Measurements from ENCODE around the gene CNTNAP5.

Gene CNTNAP5

GRCh38 chr2:124713969-124714368, 688.9 kb downstream of the CNTNAP5 start:
- no peak for DNase-seq

- DNase-seq, result no peak
These were observed 700.1 kb downstream of the CNTNAP5 start for GRCh38 chr2:124725187-124725586.

DNA sequence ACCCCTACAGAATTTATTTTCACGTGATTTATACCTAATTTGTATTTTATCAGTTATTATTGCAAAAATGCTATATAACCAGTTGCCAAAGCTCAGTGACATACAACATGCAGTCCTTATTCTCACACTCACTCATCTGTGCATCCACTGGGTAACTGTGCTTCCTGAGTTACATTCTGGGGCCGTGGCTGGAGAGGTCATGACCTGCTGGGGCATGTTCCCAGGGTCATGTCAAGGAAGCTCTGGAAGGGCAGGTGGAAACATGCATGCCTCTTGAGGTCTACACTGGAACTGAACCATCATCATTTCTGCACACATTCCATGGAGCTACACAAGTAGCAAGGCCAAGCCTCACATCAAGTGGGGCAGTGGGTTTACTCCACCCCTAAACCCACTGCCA, 715.5 kb downstream of the CNTNAP5 start:
- DNase-seq, result no peak

DNA sequence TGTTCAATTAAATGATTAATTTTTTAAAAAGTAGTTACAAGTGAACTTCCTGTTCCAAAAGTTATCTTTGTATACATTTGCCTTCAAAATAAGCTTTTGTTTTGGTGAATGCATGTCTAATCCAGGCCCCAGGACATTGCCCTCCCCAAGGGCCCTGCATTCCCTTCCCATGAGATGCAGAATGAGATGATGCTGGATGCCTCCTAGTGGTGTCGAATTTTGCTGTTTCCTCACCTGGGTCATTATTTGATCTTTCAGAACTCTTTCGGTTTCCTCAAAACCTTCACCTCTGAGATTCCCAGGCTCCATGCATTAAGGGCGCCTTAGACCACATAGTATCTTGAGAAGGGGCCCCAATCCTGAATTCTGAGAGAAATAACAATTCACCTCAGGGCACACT, 728.8 kb downstream of the CNTNAP5 start:
- DNase-seq, result no peak

GRCh38 chr2:124755386-124755785, 730.3 kb downstream of the CNTNAP5 start:
- DNase-seq, result no peak

GRCh38 chr2:124756048-124756447, 731.0 kb downstream of the CNTNAP5 start:
- DNase-seq, result no peak

DNA sequence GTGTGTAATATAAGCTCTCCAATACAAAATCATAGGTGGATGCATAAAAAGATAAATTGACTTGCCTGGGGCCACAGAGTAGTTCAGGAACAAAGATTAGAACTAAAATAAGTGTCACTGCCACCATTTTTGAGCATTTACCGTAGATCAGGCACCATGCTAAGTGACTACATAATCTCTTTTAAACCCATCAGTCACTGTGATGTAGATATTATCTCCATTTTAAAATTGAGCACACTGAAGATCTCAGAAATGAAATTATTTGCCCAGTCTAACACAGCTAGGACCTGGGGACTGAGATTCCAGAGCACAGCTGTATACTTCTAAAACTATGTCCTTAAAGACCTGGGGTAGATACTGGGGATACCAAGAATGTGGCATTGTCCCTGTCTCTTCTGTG, 737.3 kb downstream of the CNTNAP5 start:
- DNase-seq, result no peak

DNA sequence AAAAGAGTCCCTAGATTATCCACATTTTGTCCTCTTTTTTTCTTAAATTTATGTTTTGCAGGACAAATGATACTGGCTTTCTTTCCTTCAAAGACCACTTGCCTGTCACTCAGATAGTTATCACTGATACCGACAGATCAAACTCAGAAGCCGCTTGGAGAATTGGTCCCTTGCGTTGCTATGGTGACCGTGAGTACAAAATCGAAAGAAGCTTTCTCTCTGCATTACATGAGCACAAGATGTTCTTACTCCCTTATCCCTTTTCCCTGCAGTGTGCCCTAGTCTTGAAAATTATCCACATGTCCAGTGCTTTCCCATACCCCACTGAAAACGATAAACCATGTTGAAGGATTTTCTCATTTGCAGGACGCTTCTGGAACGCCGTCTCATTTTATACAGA, 738.5 kb downstream of the CNTNAP5 start:
- no peak for DNase-seq

- no peak for DNase-seq
These were observed 749.7 kb downstream of the CNTNAP5 start for GRCh38 chr2:124774781-124775180.

- DNase-seq, result no peak
These were observed 751.2 kb downstream of the CNTNAP5 start for GRCh38 chr2:124776332-124776731.

- DNase-seq, result no peak
These were observed 753.0 kb downstream of the CNTNAP5 start for GRCh38 chr2:124778076-124778475.

DNA sequence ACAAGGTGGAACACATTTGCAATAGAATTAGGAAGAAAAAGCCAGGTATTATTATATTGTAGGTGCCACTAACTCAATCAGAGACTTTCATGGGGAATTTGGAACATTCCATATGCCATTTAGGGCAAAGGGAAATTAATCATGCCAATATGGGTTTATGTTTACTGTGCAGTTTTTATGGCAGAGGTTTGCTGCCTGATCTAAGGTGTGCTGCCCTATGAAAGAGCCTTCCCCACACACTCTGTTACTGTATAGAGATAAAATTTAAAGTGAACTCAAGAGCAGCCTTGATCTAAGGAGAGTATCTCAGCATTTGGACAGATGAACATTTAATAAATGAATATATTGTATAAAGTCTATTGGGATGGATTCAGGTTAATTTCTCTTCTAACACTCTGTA, 771.6 kb downstream of the CNTNAP5 start:
- no peak for DNase-seq

- DNase-seq, result no peak
These were observed 772.0 kb downstream of the CNTNAP5 start for GRCh38 chr2:124797049-124797448.

DNA sequence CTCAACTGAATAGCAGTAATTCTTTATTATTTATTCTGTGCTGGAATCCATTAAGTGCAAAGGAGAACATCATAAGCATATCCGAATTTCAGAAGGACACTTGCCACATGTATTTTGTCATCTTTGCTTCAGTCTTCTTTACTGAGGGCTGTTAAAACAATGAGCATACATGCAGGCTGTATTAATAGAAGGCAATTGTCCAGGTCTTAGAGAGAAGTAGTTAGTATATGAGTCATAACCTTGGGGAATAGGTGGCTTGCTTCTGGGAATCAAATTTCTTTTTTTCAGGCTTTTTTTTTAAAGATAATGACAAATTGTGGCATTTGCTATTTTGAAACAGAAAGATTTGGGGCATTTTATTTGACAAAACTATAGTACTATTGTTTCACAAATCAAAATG, 773.5 kb downstream of the CNTNAP5 start:
- DNase-seq, result no peak

DNA sequence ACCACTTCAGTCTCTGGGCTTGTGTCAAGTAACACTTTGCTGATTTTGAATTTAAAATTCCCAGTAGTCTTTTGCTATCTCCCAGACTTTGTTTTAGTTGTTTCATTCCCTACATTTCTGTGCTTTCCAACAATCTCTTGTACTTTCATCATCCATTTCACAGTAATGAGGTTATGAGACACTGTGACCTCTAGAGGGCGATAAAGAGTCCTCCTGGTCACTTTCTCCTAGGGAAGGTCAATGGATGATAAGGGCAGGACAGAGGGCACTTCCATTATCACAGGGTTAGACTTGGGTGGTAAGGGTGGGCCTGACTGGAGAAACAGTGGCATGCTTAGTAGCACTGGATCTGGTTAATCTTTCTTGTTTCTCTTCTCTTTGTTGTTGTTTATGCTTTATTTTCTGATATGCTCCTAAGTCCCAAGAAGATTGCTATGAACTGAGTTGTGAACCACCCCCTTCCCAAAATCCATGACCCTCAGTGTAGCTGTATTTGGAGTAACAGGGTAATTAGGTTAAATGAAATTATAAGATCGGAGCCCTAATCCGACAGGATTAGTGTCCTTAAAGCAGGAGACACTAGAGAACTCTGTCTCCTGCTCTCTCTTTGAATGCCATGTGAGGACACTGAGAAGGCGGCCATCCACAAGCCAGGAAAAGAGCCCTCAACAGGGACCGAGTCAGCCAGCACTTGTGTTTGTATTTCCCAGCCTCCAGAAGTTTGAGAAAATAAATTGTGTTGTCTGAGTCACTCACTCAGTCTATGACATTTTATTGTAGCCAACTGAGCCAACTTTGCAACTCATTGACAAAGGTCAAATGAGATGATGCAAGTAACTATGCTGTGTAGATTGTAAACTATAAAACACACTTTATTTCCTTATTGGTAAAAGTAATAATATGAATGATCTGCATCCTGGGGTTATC, 779.2 kb downstream of the CNTNAP5 start:
- DNase-seq, result peak; percentile 76

- no peak for DNase-seq
These were observed 780.0 kb downstream of the CNTNAP5 start for GRCh38 chr2:124805060-124805459.

- DNase-seq, result peak; percentile 76
These were observed 785.0 kb downstream of the CNTNAP5 start for GRCh38 chr2:124810132-124810531.

DNA sequence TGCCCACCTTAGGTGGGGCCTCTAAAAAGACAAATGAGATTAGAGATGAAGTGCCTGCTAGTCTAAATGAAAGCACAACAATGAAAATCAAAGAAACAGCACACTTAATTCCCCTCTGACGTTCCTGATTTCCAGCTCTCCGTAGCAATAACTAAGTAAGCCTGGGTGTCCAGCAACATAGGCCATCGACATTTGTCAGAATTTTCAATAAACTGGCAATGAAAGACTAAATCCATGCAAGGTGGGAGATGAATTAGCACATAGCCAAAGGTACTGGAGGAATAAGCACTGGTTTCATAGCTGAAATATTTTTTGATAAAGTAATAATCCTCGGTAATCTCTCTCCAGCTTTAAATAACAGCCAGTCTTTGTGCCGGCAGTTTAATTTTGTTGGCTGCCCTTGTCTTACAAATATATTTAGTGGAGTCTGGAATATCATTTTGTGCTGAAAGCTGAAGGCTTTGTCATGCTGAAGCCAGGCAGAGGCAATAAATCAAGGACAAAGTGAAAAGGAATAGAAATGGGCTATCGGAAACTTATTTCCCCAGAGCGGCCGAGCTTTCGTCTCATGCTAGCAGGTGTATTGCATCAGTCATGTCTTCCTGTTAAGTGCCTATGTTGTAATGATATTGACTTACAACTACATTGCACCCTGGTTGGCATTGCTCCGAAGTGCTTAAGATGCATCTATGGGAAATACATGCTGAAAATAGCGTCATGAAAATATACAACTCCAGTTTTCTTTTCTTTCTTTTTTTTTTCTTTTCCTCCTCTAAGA, 790.1 kb downstream of the CNTNAP5 start:
- no peak for DNase-seq

DNA sequence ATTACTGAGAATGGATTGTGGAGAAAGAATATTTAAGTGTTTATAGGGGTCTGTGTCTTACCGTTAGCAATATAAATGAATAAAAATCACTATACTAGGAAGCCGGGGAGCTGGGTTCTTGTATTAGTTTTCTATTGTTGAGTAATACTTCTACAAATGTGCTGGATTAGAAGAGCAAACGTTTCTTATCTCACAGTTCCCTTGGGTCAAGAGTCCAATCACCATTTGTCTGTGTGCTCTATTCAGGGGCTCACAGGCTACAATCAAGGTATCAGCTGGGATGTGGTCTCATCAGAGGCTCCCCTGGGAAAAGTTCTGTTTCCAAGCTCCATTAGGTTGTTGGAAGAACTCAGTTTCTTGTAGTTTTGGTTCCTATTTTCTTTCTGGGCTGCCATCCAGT, 790.9 kb downstream of the CNTNAP5 start:
- DNase-seq, result no peak

- DNase-seq, result peak; percentile 77
These were observed 797.4 kb downstream of the CNTNAP5 start for GRCh38 chr2:124822516-124822915.

- no peak for DNase-seq
These were observed 799.4 kb downstream of the CNTNAP5 start for GRCh38 chr2:124824441-124824840.

DNA sequence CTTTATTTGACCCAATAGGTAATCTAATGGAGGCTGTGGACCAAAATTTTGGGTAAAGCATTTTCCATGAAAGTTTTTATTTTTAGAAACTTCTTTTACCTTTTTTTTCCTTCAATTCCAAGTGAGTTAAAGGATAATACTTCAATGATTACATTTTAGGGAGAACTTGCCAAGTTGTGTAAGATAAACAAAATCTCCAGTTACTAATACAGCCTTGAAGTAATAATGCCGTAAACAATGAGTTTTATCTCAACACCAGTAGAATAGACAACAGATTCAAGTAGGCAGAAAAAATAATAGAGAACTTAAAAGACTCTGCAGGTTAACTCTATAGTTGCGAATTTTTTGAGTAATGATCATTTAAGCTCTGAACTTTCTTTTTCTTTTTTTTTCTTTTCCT, 807.4 kb downstream of the CNTNAP5 start:
- no peak for DNase-seq

DNA sequence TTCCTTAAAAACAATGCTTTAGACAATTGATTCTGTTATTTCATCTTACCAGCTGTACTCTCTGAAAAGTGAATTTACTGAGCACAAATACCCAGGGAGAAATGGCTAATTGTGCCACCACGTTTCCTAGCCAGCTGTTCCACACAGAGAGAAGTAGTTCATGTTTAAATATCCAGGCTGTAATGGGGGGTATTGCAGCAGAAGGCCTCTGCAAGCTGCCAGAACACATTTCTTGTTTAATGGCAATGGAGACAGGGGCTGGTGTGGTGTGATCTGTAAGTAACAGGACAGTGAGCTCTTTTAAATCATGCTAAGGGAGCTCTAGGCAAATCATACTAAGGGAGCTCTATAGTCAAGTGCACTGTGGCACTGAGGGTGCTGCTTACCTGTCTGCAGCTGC, 809.2 kb downstream of the CNTNAP5 start:
- DNase-seq, result no peak

DNA sequence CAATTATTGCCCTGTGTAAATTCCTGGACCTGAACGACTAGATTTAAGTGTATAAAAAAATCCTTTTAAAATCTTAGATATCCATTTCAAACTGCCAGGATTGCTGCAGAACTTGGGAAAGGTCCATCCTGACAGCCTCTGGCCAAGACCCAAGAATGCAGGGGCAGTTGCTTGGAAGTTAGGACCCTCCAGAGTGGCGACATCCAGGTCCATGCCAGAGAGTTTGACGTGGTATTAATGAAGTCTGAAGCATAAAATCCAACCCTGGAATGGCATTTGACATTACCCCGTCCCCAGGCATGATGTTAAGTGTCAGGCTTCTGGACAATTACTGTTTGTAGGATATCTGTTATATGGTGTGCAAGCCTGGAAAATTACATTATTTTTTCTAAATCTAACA, 810.2 kb downstream of the CNTNAP5 start:
- no peak for DNase-seq

Measured in DMS53 (cell line).